Retinal pigment epithelial cell (primary cell): ENCODE data around the gene SMCO2.

Experiments used
- DNase-seq: peaks from one replicate; pipeline ENCODE4 v3.0.0-alpha.2; 2010; ENCODE audit warnings: low read depth
- H3K4me3 ChIP-seq: 2 replicates; pipeline ENCODE4 v1.5.1; 2011; ENCODE audit warnings: mild to moderate bottlenecking, low read length, control low read depth, moderate library complexity
- CTCF ChIP-seq: conservative IDR thresholded peaks from 2 replicates; pipeline ENCODE4 v1.5.1; 2011; ENCODE audit warnings: low read depth, low read length, control low read depth, inconsistent platforms

Gene SMCO2

DNA sequence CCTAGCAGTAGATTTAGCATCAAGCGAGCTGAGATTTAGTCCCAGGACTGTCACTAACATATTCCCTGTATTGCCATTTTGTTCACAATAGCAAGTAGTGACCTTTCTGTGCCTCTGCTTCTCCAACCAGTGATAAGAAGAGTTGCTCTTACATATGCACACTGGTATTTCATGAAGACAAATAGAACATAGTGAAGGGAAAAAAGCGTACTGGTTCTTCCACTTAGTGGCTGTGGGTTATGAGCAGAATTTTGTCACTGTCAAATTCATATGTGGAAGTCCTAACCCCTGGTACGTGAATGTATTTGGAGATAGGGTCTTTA is 65.1 kb downstream of the SMCO2 start:
- TF ChIP-seq CTCF: no peak
- DNase-seq: no peak
- H3K4me3 ChIP-seq: no peak overlapping the region

DNA sequence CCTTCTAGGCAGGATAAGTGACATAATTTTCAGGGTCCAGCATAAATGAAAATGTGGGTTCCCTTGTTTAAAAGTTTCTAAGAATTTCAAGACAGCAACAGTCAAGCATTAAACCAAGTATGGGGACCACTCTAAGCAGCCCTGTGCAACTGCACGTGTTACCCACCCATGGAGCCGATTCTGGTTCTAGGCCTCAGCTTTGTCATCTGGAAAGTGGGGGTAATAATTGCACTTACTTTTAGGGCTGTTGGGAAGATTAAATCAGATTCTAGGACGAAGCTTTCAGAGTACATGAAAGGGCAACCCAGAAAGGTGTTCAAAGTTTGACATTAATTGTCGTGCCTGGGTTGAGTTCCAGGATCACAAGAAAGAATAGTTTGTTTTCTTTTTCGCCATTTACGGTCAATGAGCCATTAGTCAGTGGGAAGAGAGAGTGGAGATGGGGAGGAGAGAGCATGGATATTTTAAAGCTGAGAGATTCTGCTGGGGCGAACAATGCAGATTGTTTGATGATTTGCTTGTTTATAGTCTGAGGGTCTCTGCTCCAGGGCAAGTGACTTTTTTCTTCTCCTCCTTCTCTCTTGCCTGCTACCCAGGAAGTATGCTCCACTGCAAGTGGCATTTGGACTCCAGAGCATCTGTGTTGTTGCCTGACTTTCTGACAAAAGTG is 66.8 kb downstream of the SMCO2 start:
- no peak for DNase-seq
- H3K4me3 ChIP-seq: no peak overlapping the region
- no peak for TF ChIP-seq CTCF

DNA sequence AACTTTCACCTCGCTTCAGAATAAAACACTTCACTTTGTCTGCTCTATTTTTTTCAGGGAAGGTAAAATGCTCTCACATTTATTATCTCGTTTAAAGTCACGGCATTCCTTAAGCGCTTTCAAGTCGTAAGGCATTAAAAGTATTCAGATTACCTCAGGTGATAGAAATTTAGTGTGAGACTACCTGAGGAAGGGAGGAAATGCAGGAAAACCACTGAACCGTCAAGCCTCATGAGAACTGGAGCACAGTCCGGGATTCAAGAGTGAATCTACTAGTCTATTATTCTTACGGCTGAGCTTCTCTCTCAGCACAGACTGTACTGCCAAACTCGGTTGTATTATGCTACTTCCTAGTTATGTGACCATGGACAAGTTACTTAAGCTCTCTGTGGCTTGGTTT is 69.1 kb downstream of the SMCO2 start:
- no peak for TF ChIP-seq CTCF
- no peak for DNase-seq
- H3K4me3 ChIP-seq: no peak overlapping the region

GRCh38 chr12:27516625-27517024 is 70.1 kb downstream of the SMCO2 start:
- DNase-seq: no peak
- H3K4me3 ChIP-seq: no peak overlapping the region
- TF ChIP-seq CTCF: no peak

DNA sequence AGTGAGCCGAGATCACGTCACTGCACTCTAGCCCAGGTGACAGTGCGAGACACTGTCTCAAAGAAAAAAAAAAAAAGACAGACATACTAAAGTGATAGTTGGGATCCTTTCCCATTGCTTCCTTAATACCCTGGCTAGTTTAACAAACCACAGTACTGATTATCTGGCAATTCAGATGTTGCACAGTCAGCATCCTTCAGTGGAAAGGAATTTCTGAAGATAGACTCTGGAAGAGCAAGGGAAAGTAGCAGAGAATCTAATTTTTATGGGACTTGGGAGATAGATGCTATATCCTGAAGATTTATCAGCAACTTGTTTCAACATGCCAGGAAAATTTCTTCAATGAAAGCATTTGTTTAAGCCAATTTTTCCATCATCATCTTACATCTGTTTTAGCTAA is 71.0 kb downstream of the SMCO2 start:
- no peak for DNase-seq
- no peak for TF ChIP-seq CTCF
- H3K4me3 ChIP-seq: no peak overlapping the region

- TF ChIP-seq CTCF: no peak
- no peak overlapping the region for H3K4me3 ChIP-seq
- DNase-seq: no peak
Measured at GRCh38 chr12:27517961-27518665, 71.6 kb downstream of the SMCO2 start.

DNA sequence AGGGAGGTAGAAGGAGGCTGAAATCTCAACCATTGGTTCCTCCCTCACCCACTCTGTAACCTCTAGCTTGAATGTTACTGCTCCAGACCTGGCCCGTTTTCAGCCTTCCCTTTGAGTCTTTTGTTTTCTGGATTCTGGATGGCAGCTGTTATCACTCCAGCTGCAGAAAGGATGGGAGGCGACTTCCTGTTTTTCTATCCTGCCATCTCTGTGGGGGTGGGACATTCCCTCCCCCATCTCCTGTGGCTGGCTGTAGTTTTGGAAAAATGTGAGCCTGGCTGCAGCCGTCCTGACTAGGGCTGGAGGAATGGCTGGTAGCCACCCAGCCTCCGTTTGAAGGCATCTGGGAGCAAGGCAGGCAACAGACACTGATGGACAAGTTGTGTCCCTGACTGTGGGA is 74.5 kb downstream of the SMCO2 start:
- no peak overlapping the region for H3K4me3 ChIP-seq
- TF ChIP-seq CTCF: no peak
- no peak for DNase-seq
